Vagina (tissue), 2 donors: ENCODE data around the gene TXNL4A.

ENCODE experiments used
- POLR2A ChIP-seq, 2 donors: fragments of 450-650 bp; IDR thresholded peaks; one replicate each; pipeline ENCODE4 v1.6.1; 2017; ENCODE audit warnings: antibody characterized with exemption in 2 of 2, mild to moderate bottlenecking in 2 of 2, moderate library complexity in 2 of 2
- POLR2AphosphoS5 ChIP-seq, 2 donors: sonication (generic); formaldehyde crosslinking; IDR thresholded peaks; one replicate each; pipeline ENCODE4 v1.9.0; 2017; ENCODE audit warnings: antibody characterized with exemption in 2 of 2, mild to moderate bottlenecking in 2 of 2, low read depth in 1 of 2; ENCODE audit not compliant: insufficient read depth in 1 of 2
- TF ChIP-seq, protein P1 (sequence below), 3 experiments: fragments of 450-650 bp in 2 of 3; fragments of 200-600 bp in 1 of 3; sonication (generic) in 1 of 3; IDR thresholded peaks; one replicate each; pipeline ENCODE4 v1.5.1; 2017 to 2019; ENCODE audit warnings: antibody characterized with exemption in 3 of 3, mild to moderate bottlenecking in 2 of 3, moderate library complexity in 2 of 3

- TF ChIP-seq POLR2AphosphoS5 (IDR thresholded peaks at IDR 0.05; ENCODE audit: insufficient read depth in 1 of 2, low read depth in 1 of 2) (no peak), POLR2A (IDR thresholded peaks at IDR 0.05) (no peak)
- TF ChIP-seq, protein P1, sequence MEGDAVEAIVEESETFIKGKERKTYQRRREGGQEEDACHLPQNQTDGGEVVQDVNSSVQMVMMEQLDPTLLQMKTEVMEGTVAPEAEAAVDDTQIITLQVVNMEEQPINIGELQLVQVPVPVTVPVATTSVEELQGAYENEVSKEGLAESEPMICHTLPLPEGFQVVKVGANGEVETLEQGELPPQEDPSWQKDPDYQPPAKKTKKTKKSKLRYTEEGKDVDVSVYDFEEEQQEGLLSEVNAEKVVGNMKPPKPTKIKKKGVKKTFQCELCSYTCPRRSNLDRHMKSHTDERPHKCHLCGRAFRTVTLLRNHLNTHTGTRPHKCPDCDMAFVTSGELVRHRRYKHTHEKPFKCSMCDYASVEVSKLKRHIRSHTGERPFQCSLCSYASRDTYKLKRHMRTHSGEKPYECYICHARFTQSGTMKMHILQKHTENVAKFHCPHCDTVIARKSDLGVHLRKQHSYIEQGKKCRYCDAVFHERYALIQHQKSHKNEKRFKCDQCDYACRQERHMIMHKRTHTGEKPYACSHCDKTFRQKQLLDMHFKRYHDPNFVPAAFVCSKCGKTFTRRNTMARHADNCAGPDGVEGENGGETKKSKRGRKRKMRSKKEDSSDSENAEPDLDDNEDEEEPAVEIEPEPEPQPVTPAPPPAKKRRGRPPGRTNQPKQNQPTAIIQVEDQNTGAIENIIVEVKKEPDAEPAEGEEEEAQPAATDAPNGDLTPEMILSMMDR (IDR thresholded peaks at IDR 0.05), result no peak
These were observed 59.8 kb downstream of the TXNL4A start for GRCh38 chr18:79928563-79928960.
